GM18508 (cell line): ENCODE measurements around the gene LCK.

Experiments used
- ATAC-seq: cut with Tn5 transposase; IDR thresholded peaks from one replicate; pipeline ENCODE4 v1.9.1; 2021; ENCODE audit warnings: moderate number of reproducible peaks; ENCODE audit not compliant: insufficient read depth, unreplicated experiment

Gene LCK

GRCh38 chr1:32311709-32312393 lies 60.8 kb downstream of the LCK start:
- no peak for ATAC-seq

- ATAC-seq: no peak
Observed at GRCh38 chr1:32316903-32317277, 65.8 kb downstream of the LCK start.

GRCh38 chr1:32318127-32318869 lies 67.2 kb downstream of the LCK start:
- no peak for ATAC-seq

DNA sequence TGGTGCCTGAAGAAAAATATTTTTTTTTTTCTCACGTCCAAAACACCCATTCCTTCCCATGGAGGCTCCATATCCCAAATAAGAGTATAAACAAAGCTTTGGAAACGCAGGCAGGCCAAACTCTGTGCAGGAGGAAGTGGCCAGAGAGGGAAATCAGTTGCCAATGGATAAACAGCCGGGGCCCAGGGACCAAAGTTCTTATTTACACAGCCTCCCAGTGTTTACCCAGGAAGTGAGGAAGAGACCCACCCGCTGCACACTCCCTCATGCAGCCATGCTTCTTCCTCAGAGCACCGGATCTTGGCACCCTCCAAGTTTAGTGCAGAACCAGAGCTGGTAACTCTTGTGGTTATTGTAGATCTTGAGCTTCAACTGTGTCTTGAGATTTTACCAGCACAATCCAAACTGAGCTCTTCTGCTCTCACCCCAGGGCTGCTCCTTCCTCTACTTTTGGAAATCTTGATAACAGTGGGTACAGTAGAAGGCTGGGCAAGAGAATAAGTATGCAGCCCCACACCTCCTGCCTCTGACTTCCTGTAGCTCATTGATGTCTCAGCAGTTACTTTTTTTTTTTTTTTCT lies 70.7 kb downstream of the LCK start:
- ATAC-seq: no peak

DNA sequence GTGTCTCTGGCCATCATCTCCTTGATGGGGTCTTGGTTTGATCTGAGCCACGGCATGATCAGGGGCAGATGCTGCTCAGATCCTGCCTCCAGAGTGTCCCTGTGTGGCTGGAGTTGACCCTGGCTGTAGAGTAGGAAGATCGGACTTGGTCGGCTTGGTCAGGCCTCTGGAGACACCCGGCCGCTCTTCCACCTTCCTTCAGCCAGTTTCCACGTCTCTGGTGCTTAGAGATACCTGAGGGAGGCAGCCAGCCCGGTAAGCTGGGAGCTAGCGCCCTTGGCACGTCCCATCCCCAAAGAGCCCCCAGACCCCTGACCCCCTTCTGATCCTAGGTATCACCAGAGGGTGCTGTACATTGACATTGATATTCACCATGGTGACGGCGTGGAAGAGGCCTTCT lies 76.1 kb downstream of the LCK start:
- ATAC-seq: no peak

GRCh38 chr1:32329931-32330466 lies 78.9 kb downstream of the LCK start:
- ATAC-seq: no peak

DNA sequence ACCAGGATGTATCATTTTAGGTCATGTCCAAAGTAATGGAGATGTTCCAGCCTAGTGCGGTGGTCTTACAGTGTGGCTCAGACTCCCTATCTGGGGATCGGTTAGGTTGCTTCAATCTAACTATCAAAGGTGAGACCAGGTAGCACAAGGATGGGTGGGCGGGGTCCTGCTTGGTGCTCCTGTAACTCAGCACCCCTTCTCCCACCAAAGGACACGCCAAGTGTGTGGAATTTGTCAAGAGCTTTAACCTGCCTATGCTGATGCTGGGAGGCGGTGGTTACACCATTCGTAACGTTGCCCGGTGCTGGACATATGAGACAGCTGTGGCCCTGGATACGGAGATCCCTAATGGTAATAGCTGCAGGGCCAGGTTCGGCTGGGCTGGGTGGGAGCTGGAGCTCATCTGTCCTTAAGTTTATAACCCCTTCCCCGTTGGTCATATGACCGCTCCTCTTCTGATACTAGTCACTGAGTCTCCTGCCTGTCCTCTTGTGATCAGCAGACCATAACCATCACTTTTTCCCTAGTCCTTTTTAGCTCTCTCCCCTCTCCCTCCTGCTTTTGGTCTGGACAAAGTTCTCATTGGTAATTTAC lies 79.6 kb downstream of the LCK start:
- no peak for ATAC-seq

GRCh38 chr1:32331549-32331948 lies 80.5 kb downstream of the LCK start:
- ATAC-seq: no peak

GRCh38 chr1:32332290-32333079 lies 81.4 kb downstream of the LCK start:
- ATAC-seq: no peak

DNA sequence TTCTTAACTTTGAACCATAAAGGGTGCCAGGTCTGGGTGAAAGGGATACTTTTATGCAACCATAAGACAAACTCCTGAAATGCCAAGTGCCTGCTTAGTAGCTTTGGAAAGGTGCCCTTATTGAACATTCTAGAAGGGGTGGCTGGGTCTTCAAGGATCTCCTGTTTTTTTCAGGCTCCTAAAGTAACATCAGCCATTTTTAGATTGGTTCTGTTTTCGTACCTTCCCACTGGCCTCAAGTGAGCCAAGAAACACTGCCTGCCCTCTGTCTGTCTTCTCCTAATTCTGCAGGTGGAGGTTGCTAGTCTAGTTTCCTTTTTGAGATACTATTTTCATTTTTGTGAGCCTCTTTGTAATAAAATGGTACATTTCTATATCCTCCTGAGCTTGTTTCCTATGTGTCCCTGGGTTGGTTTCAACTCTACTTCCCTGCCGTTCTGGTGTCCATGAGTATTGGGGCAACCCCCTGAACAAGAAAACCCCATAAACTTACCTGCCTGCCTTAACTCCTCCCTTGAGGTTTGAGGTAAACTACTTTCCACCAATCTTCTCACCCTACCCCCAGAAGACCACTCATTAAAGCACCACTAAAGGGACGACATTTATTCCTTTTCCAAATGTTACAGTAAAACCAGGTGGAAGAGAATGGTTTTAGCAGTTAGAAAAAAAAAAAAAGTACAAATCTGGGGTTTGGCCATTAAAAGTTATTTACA lies 82.3 kb downstream of the LCK start:
- ATAC-seq: no peak

DNA sequence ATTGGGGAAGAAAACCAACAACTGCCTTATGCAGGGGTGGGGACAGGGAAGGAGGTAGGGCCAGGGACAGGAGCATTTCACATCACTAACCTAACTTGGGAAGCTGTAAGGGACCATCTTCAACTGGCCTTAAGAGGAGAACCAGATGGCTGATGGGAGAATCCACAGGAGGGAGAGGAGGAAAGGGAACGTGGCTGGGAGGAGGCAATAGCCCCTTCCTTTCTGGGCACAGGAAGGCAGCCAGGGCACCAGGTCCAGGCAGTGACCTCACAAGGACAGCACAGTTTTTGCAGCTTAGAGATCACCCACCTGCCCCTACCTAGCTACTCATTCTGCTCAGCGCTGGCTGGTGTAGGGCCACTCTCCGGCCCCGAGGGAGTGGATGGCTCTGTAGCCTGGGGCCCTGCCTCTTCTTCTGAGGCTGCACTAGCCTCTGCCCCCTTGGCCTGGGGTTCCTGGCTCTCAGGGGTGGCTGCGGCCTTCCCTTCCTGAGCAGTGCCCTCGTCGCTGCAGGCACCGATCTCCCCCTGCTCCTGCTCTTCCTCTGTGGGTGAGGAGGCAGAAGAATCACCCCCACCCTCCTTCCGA lies 83.3 kb downstream of the LCK start:
- no peak for ATAC-seq

DNA sequence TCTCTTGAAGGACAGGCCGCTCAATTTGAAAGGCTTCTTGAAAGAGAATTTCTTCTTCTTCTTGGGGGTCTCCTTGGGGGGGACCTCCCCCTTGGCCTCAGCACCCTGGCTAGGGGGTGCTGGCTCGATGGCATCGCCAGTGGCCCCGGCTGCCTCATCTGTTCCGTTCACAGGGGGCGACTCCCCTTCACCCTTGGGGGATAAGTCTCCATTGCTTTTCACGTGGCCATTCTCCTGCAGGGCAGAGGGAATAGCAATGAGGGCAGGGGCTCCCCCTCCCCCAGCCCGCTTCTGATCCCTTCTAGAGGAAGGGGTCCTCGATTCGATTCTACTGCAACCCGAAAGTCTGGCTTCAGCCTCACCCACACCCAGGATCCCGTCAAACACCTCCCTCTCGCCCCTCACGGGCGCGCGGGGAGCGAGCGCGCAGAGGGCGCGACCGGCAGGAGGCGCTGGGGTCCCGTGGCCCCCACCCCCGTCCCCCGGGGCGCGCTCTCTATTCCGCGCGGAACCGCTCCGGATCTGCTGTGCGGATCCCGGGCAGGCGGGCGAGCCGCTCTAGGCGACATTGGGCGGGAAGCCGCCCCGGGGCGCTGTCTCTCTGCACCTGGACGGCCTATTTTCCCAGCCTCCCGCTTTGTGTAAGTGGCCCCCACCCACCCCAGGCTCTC lies 83.9 kb downstream of the LCK start:
- ATAC-seq: no peak

GRCh38 chr1:32335535-32335789 lies 84.4 kb downstream of the LCK start:
- ATAC-seq: no peak
